Peyer's patch (tissue), 4 donors: ENCODE data around the gene SIK1.

Experiments
- CTCF ChIP-seq, 6 experiments: fragments of 450-650 bp in 4 of 6; fragments of 200-600 bp in 2 of 6; sonication (generic) in 1 of 6; IDR thresholded peaks; one replicate each; pipeline ENCODE4 v1.5.1; 2017 to 2019; ENCODE audit warnings: antibody characterized with exemption in 6 of 6, mild to moderate bottlenecking in 3 of 6, moderate library complexity in 1 of 6
- POLR2A ChIP-seq, 2 donors: fragments of 450-650 bp; IDR thresholded peaks; one replicate each; pipeline ENCODE4 v1.5.1; 2017; ENCODE audit warnings: antibody characterized with exemption in 2 of 2, mild to moderate bottlenecking in 2 of 2, moderate library complexity in 2 of 2

- TF ChIP-seq CTCF (IDR thresholded peaks at IDR 0.05) (no peak), POLR2A (IDR thresholded peaks at IDR 0.05) (no peak)
These were observed 61.1 kb downstream of the SIK1 start for GRCh38 chr21:43365611-43366426.
